SK-N-SH (cell line): ENCODE data around the gene SLC4A9.

Experiments used
- CTCF ChIP-seq: fragments of 200-600 bp; sonication (generic); IDR thresholded peaks from 2 replicates; pipeline ENCODE4 v1.6.1; 2017; ENCODE audit warnings: antibody characterized with exemption, mild to moderate bottlenecking, moderate library complexity
- EP300 ChIP-seq, 2 experiments: IDR thresholded peaks; 2 replicates each; pipeline versions ENCODE4 v1.4.0 to v1.6.1; 2012; ENCODE audit warnings: borderline replicate concordance in 1 of 2, low read depth in 1 of 2, low read length in 1 of 2
- POLR2AphosphoS5 ChIP-seq: IDR thresholded peaks from 2 replicates; pipeline ENCODE4 v1.6.1; 2012; ENCODE audit warnings: low read depth, low read length
- TCF12 ChIP-seq: IDR thresholded peaks from 2 replicates; pipeline ENCODE4 v1.4.0; 2012

- no peak for TF ChIP-seq POLR2AphosphoS5
- TF ChIP-seq CTCF: no peak
- no peak for TF ChIP-seq EP300 (IDR thresholded peaks at IDR 0.05; ENCODE audit: borderline replicate concordance in 1 of 2, low read depth in 1 of 2, low read length in 1 of 2)
- no peak for TF ChIP-seq TCF12
These were observed 47.2 kb upstream of the SLC4A9 start for GRCh38 chr5:140312791-140313189.
